Neuron (in vitro differentiated cells): ENCODE data around the gene ZNF534.

Experiments
- H2AFZ ChIP-seq: one replicate; pipeline ENCODE4 v1.6.1; 2013; ENCODE audit warnings: low read depth, mild to moderate bottlenecking, inconsistent platforms, low read length, moderate library complexity
- H3K27me3 ChIP-seq: one replicate; pipeline ENCODE4 v1.6.1; 2013; ENCODE audit warnings: low read length; ENCODE audit not compliant: insufficient read depth
- H3K36me3 ChIP-seq: one replicate; pipeline ENCODE4 v1.6.1; 2013; ENCODE audit warnings: low read length; ENCODE audit not compliant: insufficient read depth
- H3K4me1 ChIP-seq: one replicate; pipeline ENCODE4 v1.6.1; 2013; ENCODE audit warnings: low read length; ENCODE audit not compliant: insufficient read depth
- H3K4me3 ChIP-seq: 2 replicates; pipeline ENCODE4 v1.5.1; 2013; ENCODE audit warnings: mild to moderate bottlenecking, low read length, moderate library complexity
- H3K9me3 ChIP-seq: one replicate; pipeline ENCODE4 v1.6.1; 2013; ENCODE audit warnings: low read length

Gene ZNF534

GRCh38 chr19:52428937-52429336 is at the start of gene ZNF534:
ZNF534 (plus strand) TSS chr19:52429148; CDS start chr19:52431475, 2,327 bp downstream.
- Histone ChIP-seq H3K36me3 (no peaks in the 10 kb centered on the region), H3K9me3 (peaks cover 17% of the 10 kb centered on the region), H3K27me3 (no peaks in the 10 kb centered on the region), H3K4me1 (no peaks in the 10 kb centered on the region), H2AFZ (no peak within 1 kb of the TSS), H3K4me3 (no peak within 1 kb of the TSS)

- Histone ChIP-seq H2AFZ (no peak overlapping the region), H3K4me1 (no peaks in the 10 kb centered on the region), H3K9me3 (peaks cover 55% of the 10 kb centered on the region), H3K36me3 (peaks cover 55% of the 10 kb centered on the region), H3K4me3 (no peak overlapping the region), H3K27me3 (no peaks in the 10 kb centered on the region)
Measured at GRCh38 chr19:52391135-52391534, 37.8 kb upstream of the ZNF534 start.

GRCh38 chr19:52397310-52398080 is 31.5 kb upstream of the ZNF534 start, which contains the start of gene ZNF528:
ZNF528 (plus strand) TSS chr19:52397849; CDS start chr19:52402014, 4,165 bp downstream.
- H3K9me3 ChIP-seq, result peaks cover 38% of the 10 kb centered on the region

GRCh38 chr19:52398081-52398441 is 30.9 kb upstream of the ZNF534 start:
- H3K9me3 ChIP-seq, result peaks cover 37% of the 10 kb centered on the region

More at GRCh38 chr19:52397310-52398080, 31.5 kb upstream of the ZNF534 start, which contains the start of gene ZNF528:
- no peaks in the 10 kb centered on the region for H3K4me1 ChIP-seq
- no peak within 1 kb of the TSS for H2AFZ ChIP-seq
- peak within 1 kb of the TSS; percentile 87 for H3K4me3 ChIP-seq
- H3K36me3 ChIP-seq, result peaks cover 55% of the 10 kb centered on the region
- no peaks in the 10 kb centered on the region for H3K27me3 ChIP-seq

GRCh38 chr19:52410276-52410675 is 18.7 kb upstream of the ZNF534 start:
- Histone ChIP-seq H3K9me3 (peaks cover 52% of the 10 kb centered on the region), H3K27me3 (no peaks in the 10 kb centered on the region), H2AFZ (no peak overlapping the region), H3K36me3 (peaks cover 61% of the 10 kb centered on the region), H3K4me3 (no peak overlapping the region), H3K4me1 (no peaks in the 10 kb centered on the region)

More at GRCh38 chr19:52398081-52398441, 30.9 kb upstream of the ZNF534 start:
- H2AFZ ChIP-seq, result no peak overlapping the region
- no peaks in the 10 kb centered on the region for H3K4me1 ChIP-seq
- H3K4me3 ChIP-seq, result peak overlapping the region; percentile 87
- H3K27me3 ChIP-seq, result no peaks in the 10 kb centered on the region
- peaks cover 58% of the 10 kb centered on the region for H3K36me3 ChIP-seq

- Histone ChIP-seq H3K27me3 (no peaks in the 10 kb centered on the region), H3K4me3 (no peak overlapping the region), H3K9me3 (peaks cover 46% of the 10 kb centered on the region), H3K36me3 (peaks cover 16% of the 10 kb centered on the region), H3K4me1 (no peaks in the 10 kb centered on the region), H2AFZ (no peak overlapping the region)
Measured at GRCh38 chr19:52415711-52416110, 13.2 kb upstream of the ZNF534 start.

- Histone ChIP-seq H3K36me3 (no peaks in the 10 kb centered on the region), H3K9me3 (peaks cover 8% of the 10 kb centered on the region), H3K4me1 (no peaks in the 10 kb centered on the region), H3K4me3 (no peak overlapping the region), H2AFZ (no peak overlapping the region), H3K27me3 (no peaks in the 10 kb centered on the region)
Measured at GRCh38 chr19:52442179-52442578, 13.2 kb downstream of the ZNF534 start.

GRCh38 chr19:52444506-52444905 is 15.6 kb downstream of the ZNF534 start:
- Histone ChIP-seq H3K4me1 (no peaks in the 10 kb centered on the region), H3K9me3 (peaks cover 3% of the 10 kb centered on the region), H3K36me3 (no peaks in the 10 kb centered on the region), H3K4me3 (no peak overlapping the region), H3K27me3 (no peaks in the 10 kb centered on the region), H2AFZ (no peak overlapping the region)

GRCh38 chr19:52451241-52451640 is 22.3 kb downstream of the ZNF534 start:
- Histone ChIP-seq H3K9me3 (peaks cover 13% of the 10 kb centered on the region), H2AFZ (no peak overlapping the region), H3K4me3 (no peak overlapping the region)

GRCh38 chr19:52453324-52454094 is 24.6 kb downstream of the ZNF534 start, which contains the start of gene ZNF578:
ZNF578 (plus strand) TSS chr19:52453553; CDS start chr19:52501846, 48,293 bp downstream.
- Histone ChIP-seq H3K4me1 (no peaks in the 10 kb centered on the region), H3K36me3 (no peaks in the 10 kb centered on the region), H3K9me3 (peaks cover 13% of the 10 kb centered on the region), H2AFZ (no peak within 1 kb of the TSS), H3K27me3 (no peaks in the 10 kb centered on the region), H3K4me3 (no peak within 1 kb of the TSS)

More at GRCh38 chr19:52451241-52451640, 22.3 kb downstream of the ZNF534 start:
- Histone ChIP-seq H3K4me1 (no peaks in the 10 kb centered on the region), H3K36me3 (no peaks in the 10 kb centered on the region), H3K27me3 (no peaks in the 10 kb centered on the region)

GRCh38 chr19:52464798-52465470 is 36.0 kb downstream of the ZNF534 start:
- Histone ChIP-seq H3K4me1 (no peaks in the 10 kb centered on the region), H2AFZ (no peak overlapping the region), H3K27me3 (no peaks in the 10 kb centered on the region), H3K9me3 (peaks cover 13% of the 10 kb centered on the region), H3K36me3 (no peaks in the 10 kb centered on the region), H3K4me3 (no peak overlapping the region)

GRCh38 chr19:52473655-52474350 is 44.9 kb downstream of the ZNF534 start:
- H3K4me3 ChIP-seq, result no peak overlapping the region
- H3K36me3 ChIP-seq, result no peaks in the 10 kb centered on the region
- no peaks in the 10 kb centered on the region for H3K27me3 ChIP-seq
- H2AFZ ChIP-seq, result no peak overlapping the region
- peaks cover 35% of the 10 kb centered on the region for H3K9me3 ChIP-seq
- H3K4me1 ChIP-seq, result no peaks in the 10 kb centered on the region
